ENCODE data around the gene HYOU1.
A peak's percentile ranks its signal among the peaks of the same experiment; 100 is the strongest.
"Not testable (repeated sequence)": the region's sequence is repeated elsewhere in the genome, so short reads cannot be mapped to it uniquely, and the experiment has no call there.

The HYOU1 gene

GRCh38 chr11:119042927-119043326, 14.1 kb downstream of the HYOU1 start:
- DNase-seq, result no peak

GRCh38 chr11:119041821-119042514, 15.0 kb downstream of the HYOU1 start:
- no peak for DNase-seq

GRCh38 chr11:119039471-119039870, 17.5 kb downstream of the HYOU1 start:
- not testable (repeated sequence) for DNase-seq

- DNase-seq, result no peak
These were observed 18.1 kb downstream of the HYOU1 start for GRCh38 chr11:119038884-119039283.

- no peak for DNase-seq
These were observed 22.2 kb downstream of the HYOU1 start for GRCh38 chr11:119034813-119035212.

- not testable (repeated sequence) for DNase-seq
These were observed 23.6 kb downstream of the HYOU1 start for GRCh38 chr11:119033421-119033820.

GRCh38 chr11:119031912-119032280, 25.1 kb downstream of the HYOU1 start:
- no peak for DNase-seq

- peak; percentile 88 to 93 for DNase-seq
These were observed 26.5 kb downstream of the HYOU1 start, which contains the start of gene SLC37A4 for GRCh38 chr11:119030329-119031047. Gene SLC37A4, minus strand, starts transcription at chr11:119030877.

- no peak for DNase-seq
These were observed 27.0 kb downstream of the HYOU1 start for GRCh38 chr11:119030029-119030328.

- DNase-seq, result no peak
These were observed 27.5 kb downstream of the HYOU1 start for GRCh38 chr11:119029340-119030028.

- DNase-seq, result no peak
These were observed 28.0 kb downstream of the HYOU1 start for GRCh38 chr11:119029069-119029339.

GRCh38 chr11:119028346-119029068, 28.5 kb downstream of the HYOU1 start:
- DNase-seq, result no peak

- no peak for DNase-seq
These were observed 29.3 kb downstream of the HYOU1 start for GRCh38 chr11:119027561-119028345.

GRCh38 chr11:119026970-119027369, 30.0 kb downstream of the HYOU1 start:
- no peak for DNase-seq

GRCh38 chr11:119025978-119026766, 30.8 kb downstream of the HYOU1 start:
- DNase-seq, result no peak

GRCh38 chr11:119025541-119025940, 31.5 kb downstream of the HYOU1 start:
- no peak for DNase-seq

- DNase-seq, result no peak
These were observed 31.9 kb downstream of the HYOU1 start for GRCh38 chr11:119025099-119025473.

GRCh38 chr11:119024430-119025098, 32.4 kb downstream of the HYOU1 start:
- DNase-seq, result no peak

- no peak for DNase-seq
These were observed 33.3 kb downstream of the HYOU1 start for GRCh38 chr11:119023741-119024140.

- DNase-seq, result no peak
These were observed 35.4 kb downstream of the HYOU1 start for GRCh38 chr11:119021631-119022030.

GRCh38 chr11:119019996-119020395, 37.0 kb downstream of the HYOU1 start:
- no peak for DNase-seq
